ENCODE results near the gene SMAD3.
"Not testable (repeated sequence)": the region's sequence is repeated elsewhere in the genome, so short reads cannot be mapped to it uniquely, and the experiment has no call there.

The SMAD3 gene

GRCh38 chr15:67072958-67073357 is 7.6 kb downstream of the SMAD3 start:
- no peak for DNase-seq (ENCODE audit: low spot score)
- TF ChIP-seq, protein P1, sequence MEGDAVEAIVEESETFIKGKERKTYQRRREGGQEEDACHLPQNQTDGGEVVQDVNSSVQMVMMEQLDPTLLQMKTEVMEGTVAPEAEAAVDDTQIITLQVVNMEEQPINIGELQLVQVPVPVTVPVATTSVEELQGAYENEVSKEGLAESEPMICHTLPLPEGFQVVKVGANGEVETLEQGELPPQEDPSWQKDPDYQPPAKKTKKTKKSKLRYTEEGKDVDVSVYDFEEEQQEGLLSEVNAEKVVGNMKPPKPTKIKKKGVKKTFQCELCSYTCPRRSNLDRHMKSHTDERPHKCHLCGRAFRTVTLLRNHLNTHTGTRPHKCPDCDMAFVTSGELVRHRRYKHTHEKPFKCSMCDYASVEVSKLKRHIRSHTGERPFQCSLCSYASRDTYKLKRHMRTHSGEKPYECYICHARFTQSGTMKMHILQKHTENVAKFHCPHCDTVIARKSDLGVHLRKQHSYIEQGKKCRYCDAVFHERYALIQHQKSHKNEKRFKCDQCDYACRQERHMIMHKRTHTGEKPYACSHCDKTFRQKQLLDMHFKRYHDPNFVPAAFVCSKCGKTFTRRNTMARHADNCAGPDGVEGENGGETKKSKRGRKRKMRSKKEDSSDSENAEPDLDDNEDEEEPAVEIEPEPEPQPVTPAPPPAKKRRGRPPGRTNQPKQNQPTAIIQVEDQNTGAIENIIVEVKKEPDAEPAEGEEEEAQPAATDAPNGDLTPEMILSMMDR (IDR thresholded peaks at IDR 0.05; ENCODE audit: extremely low read depth, missing control alignments) = no peak

- TF ChIP-seq, protein P1 (IDR thresholded peaks at IDR 0.05; ENCODE audit: extremely low read depth, missing control alignments) = no peak
- no peak for DNase-seq (ENCODE audit: low spot score)
Measured at GRCh38 chr15:67074886-67075229, 9.5 kb downstream of the SMAD3 start.

DNA sequence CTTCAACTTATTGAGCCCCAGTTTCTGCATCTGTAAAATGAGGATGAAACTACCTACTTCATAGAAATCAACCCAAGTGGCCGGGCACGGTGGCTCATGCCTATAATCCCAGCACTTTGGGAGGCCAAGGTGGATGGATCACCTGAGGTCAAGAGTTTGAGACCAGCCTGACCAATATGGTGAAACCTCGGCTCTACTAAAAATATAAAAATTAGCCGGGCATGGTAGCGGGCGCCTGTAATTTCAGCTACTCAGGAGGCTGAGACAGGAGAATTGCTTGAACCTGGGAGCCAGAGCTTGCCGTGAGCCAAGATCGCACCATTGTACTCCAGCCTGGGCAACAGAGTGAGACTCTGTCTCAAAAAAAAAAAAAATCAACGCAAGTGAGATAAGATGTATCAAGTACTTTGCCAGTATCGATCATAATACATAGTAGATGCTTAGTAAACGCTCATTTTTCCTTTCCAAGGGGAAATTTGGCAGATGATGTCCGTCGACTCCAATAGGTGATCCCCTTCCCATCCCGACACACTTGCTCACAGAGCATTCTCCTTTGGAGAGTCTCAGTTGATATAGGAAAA is 10.2 kb downstream of the SMAD3 start:
- DNase-seq (ENCODE audit: low spot score) = not testable (repeated sequence)

GRCh38 chr15:67076147-67076843 is 10.9 kb downstream of the SMAD3 start:
- TF ChIP-seq, protein P1 (IDR thresholded peaks at IDR 0.05; ENCODE audit: extremely low read depth, missing control alignments) = no peak
- DNase-seq (ENCODE audit: low spot score) = peak; percentile 56

GRCh38 chr15:67077641-67078215 is 12.3 kb downstream of the SMAD3 start:
- TF ChIP-seq, protein P1 (IDR thresholded peaks at IDR 0.05; ENCODE audit: extremely low read depth, missing control alignments) = no peak
- DNase-seq (ENCODE audit: low spot score) = no peak

- TF ChIP-seq, protein P1 (IDR thresholded peaks at IDR 0.05; ENCODE audit: extremely low read depth, missing control alignments) = no peak
- no peak for DNase-seq (ENCODE audit: low spot score)
Measured at GRCh38 chr15:67079361-67079760, 14.0 kb downstream of the SMAD3 start.

DNA sequence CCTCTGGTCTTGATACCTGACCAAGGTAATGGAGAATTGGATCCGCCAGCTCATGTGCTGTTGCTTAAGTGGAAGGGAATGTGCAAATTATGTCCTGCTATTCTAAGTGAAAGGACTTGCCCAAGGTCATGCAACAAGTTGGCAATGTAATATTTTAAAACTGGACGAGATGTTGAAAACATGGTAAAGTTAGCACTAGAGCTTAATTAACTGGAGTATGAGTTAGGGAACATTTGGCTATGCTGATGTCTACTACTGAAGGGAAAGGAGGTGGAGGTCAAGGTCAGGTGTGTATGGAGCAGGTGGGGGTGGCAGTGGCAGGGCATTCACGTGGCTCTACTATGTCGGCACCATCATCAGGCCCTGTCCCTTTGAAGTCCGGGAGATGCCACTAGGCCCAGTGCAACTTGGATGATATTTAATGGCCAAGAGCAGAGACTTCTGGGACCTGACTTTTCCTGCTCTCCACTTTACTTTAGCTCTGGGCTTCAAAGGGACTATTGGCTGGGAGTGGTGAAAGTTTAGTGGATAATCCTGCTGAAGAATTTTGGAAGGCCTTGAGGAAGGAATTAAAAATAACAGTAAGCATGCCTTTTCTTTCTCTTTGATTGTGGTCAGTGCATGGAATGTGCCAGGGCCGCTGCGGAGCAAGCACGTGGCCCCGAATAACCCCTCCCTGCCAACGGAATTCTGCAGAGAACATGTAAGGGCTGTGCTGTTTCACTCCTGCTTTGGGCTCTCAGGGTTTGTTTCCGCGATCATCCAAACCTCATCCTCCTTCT is 14.9 kb downstream of the SMAD3 start:
- no peak for DNase-seq (ENCODE audit: low spot score)
- TF ChIP-seq, protein P1 (IDR thresholded peaks at IDR 0.05; ENCODE audit: extremely low read depth, missing control alignments) = no peak
